SK-N-SH (cell line): ENCODE measurements around the gene SLX4IP. TPM values are rescaled to one million over a fixed set of nuclear protein-coding genes. Genes with fewer than 3 reads are reported as not detected.

ENCODE experiments used
- CTCF ChIA-PET: fragments of 300-600, 350-600 bp; formaldehyde crosslinking; extraction: SDS; loops from one replicate; lab custom pipeline; 2021; lab: Yijun Ruan, JAX
- POLR2A ChIA-PET: fragments of 350-600 bp; sonication (Branson Sonifier 250); formaldehyde crosslinking; extraction: SDS; loops from one replicate; lab custom pipeline; 2020; ENCODE audit warnings: antibody characterized with exemption, inconsistent platforms; lab: Yijun Ruan, JAX
- DNase-seq: peaks from one replicate; pipeline ENCODE4 v3.0.0; 2012
- H2AFZ ChIP-seq: fragments of 200-600 bp; sonication (generic); 2 replicates; pipeline ENCODE4 v1.8.1; 2016; ENCODE audit warnings: antibody characterized with exemption, mild to moderate bottlenecking, low read depth
- H3F3A ChIP-seq: fragments of 200-600 bp; sonication (generic); replicated peaks from 2 replicates; pipeline ENCODE3; 2016; ENCODE audit warnings: antibody characterized with exemption, mild to moderate bottlenecking; ENCODE audit not compliant: insufficient read depth
- H3K27ac ChIP-seq, 2 experiments: fragments of 200-500 bp in 1 of 2; fragments of 200-600 bp in 1 of 2; sonication (Bioruptor generic) in 1 of 2; sonication (generic), shearing (Covaris generic) in 1 of 2; 2 replicates each; pipeline versions ENCODE4 v1.5.1 to v1.6.1; 2014 to 2016; ENCODE audit warnings: low read depth in 2 of 2, inconsistent platforms in 1 of 2, low read length in 1 of 2, mild to moderate bottlenecking in 1 of 2, mixed read lengths in 1 of 2
- H3K27me3 ChIP-seq: fragments of 200-600 bp; sonication (generic), shearing (Covaris generic); 2 replicates; pipeline ENCODE4 v1.6.1; 2016; ENCODE audit warnings: mixed run types; ENCODE audit not compliant: insufficient read depth
- H3K36me3 ChIP-seq, 2 experiments: fragments of 200-500 bp in 1 of 2; fragments of 200-600 bp in 1 of 2; sonication (Bioruptor generic) in 1 of 2; sonication (generic) in 1 of 2; replicated peaks in 1 of 2; 2 replicates each; pipeline versions ENCODE3 to v1.5.1; 2014 to 2016; ENCODE audit warnings: low read length in 1 of 2, mild to moderate bottlenecking in 1 of 2; ENCODE audit not compliant: insufficient read depth in 2 of 2, control insufficient read depth in 1 of 2
- H3K4me1 ChIP-seq, 2 experiments: fragments of 200-500 bp in 1 of 2; fragments of 200-600 bp in 1 of 2; sonication (Bioruptor generic) in 1 of 2; sonication (generic), shearing (Covaris generic) in 1 of 2; 2 replicates each; pipeline versions ENCODE4 v1.5.1 to v1.6.1; 2014 to 2016; ENCODE audit warnings: low read depth in 1 of 2, low read length in 1 of 2, mixed run types in 1 of 2; ENCODE audit not compliant: insufficient read depth in 2 of 2, control insufficient read depth in 1 of 2
- H3K4me2 ChIP-seq: fragments of 200-600 bp; sonication (generic), shearing (Covaris generic); 2 replicates; pipeline ENCODE4 v1.6.1; 2017; ENCODE audit warnings: mixed run types
- H3K4me3 ChIP-seq, 2 experiments: fragments of 200-500 bp in 1 of 2; fragments of 200-600 bp in 1 of 2; sonication (Bioruptor generic) in 1 of 2; sonication (generic), shearing (Covaris generic) in 1 of 2; 2 replicates each; pipeline versions ENCODE4 v1.5.1 to v1.8.1; 2014 to 2016; ENCODE audit warnings: low read depth in 2 of 2, inconsistent platforms in 1 of 2, low read length in 1 of 2, mild to moderate bottlenecking in 1 of 2, mixed read lengths in 1 of 2, moderate library complexity in 1 of 2
- H3K79me2 ChIP-seq: fragments of 200-600 bp; sonication (generic); 2 replicates; pipeline ENCODE4 v1.8.1; 2017; ENCODE audit warnings: mild to moderate bottlenecking; ENCODE audit not compliant: insufficient read depth
- H3K9ac ChIP-seq: fragments of 200-600 bp; sonication (generic); 2 replicates; pipeline ENCODE4 v1.6.1; 2017; ENCODE audit warnings: mixed run types
- H3K9me2 ChIP-seq: fragments of 200-600 bp; sonication (generic); 2 replicates; pipeline ENCODE4 v1.6.1; 2017; ENCODE audit warnings: mixed run types
- H3K9me3 ChIP-seq: fragments of 200-600 bp; sonication (generic); 2 replicates; pipeline ENCODE4 v1.6.1; 2017; ENCODE audit warnings: mixed run types, mild to moderate bottlenecking, moderate library complexity
- H4K20me1 ChIP-seq: fragments of 200-600 bp; sonication (generic); 2 replicates; pipeline ENCODE4 v1.6.1; 2017; ENCODE audit warnings: mild to moderate bottlenecking, mixed run types; ENCODE audit not compliant: insufficient read depth
- CHD2 ChIP-seq: fragments of 150-350 bp; IDR thresholded peaks from 2 replicates; pipeline ENCODE4 v1.6.1; 2018; ENCODE audit warnings: low read length; ENCODE audit not compliant: partially characterized antibody
- CTCF ChIP-seq: fragments of 200-600 bp; sonication (generic); IDR thresholded peaks from 2 replicates; pipeline ENCODE4 v1.6.1; 2017; ENCODE audit warnings: antibody characterized with exemption, mild to moderate bottlenecking, moderate library complexity
- EP300 ChIP-seq, 2 experiments: IDR thresholded peaks; 2 replicates each; pipeline versions ENCODE4 v1.4.0 to v1.6.1; 2012; ENCODE audit warnings: borderline replicate concordance in 1 of 2, low read depth in 1 of 2, low read length in 1 of 2
- FOSL2 ChIP-seq: IDR thresholded peaks from 2 replicates; pipeline ENCODE4 v1.4.0; 2012; ENCODE audit warnings: low read depth, mild to moderate bottlenecking, moderate library complexity, borderline replicate concordance
- JUND ChIP-seq: IDR thresholded peaks from 2 replicates; pipeline ENCODE4 v1.4.0; 2012
- MAX ChIP-seq: IDR thresholded peaks from 2 replicates; pipeline ENCODE4 v1.4.0; 2012; ENCODE audit warnings: low read depth
- NFIC ChIP-seq: IDR thresholded peaks from 2 replicates; pipeline ENCODE4 v1.4.0; 2012; ENCODE audit warnings: borderline replicate concordance
- NRF1 ChIP-seq: IDR thresholded peaks from 2 replicates; pipeline ENCODE4 v1.6.1; 2012; ENCODE audit warnings: low read depth, mild to moderate bottlenecking, low read length
- POLR2AphosphoS5 ChIP-seq: IDR thresholded peaks from 2 replicates; pipeline ENCODE4 v1.6.1; 2012; ENCODE audit warnings: low read depth, low read length
- RFX5 ChIP-seq: IDR thresholded peaks from 2 replicates; pipeline ENCODE4 v1.6.1; 2012; ENCODE audit warnings: mild to moderate bottlenecking, improper control_type of control experiment, low read length
- RXRA ChIP-seq: IDR thresholded peaks from 2 replicates; pipeline ENCODE4 v1.4.0; 2012; ENCODE audit warnings: low read depth, mild to moderate bottlenecking, borderline replicate concordance
- SMC3 ChIP-seq: IDR thresholded peaks from 2 replicates; pipeline ENCODE4 v1.6.1; 2012; ENCODE audit warnings: low read depth, low read length, improper control_type of control experiment
- TAF1 ChIP-seq: IDR thresholded peaks from 2 replicates; pipeline ENCODE4 v1.6.1; 2012; ENCODE audit warnings: low read depth, mild to moderate bottlenecking, low read length, moderate library complexity, borderline replicate concordance
- TEAD4 ChIP-seq: IDR thresholded peaks from 2 replicates; pipeline ENCODE4 v1.4.0; 2012; ENCODE audit warnings: mild to moderate bottlenecking, borderline replicate concordance; ENCODE audit not compliant: insufficient read depth
- USF1 ChIP-seq: IDR thresholded peaks from 2 replicates; pipeline ENCODE4 v1.4.0; 2012; ENCODE audit warnings: low read depth, borderline replicate concordance
- USF2 ChIP-seq: fragments of 150-350 bp; IDR thresholded peaks from 2 replicates; pipeline ENCODE4 v1.6.1; 2017; ENCODE audit warnings: antibody characterized with exemption, low read length, low read depth, borderline replicate concordance
- ZBTB33 ChIP-seq: IDR thresholded peaks from 2 replicates; pipeline ENCODE4 v1.4.0; 2012; ENCODE audit warnings: low read depth, borderline replicate concordance
- WGBS: methylation state at CpG from one replicate; pipeline ENCODE4 v1.1.6; 2017; ENCODE audit warnings: low lambda C conversion rate; 5-methylcytosine and 5-hydroxymethylcytosine counted together
- polyA plus RNA-seq, 3 experiments: library from polyadenylated mRNA; depleted of rRNA; stranded (reverse); fragments of >200 nt; gene quantifications; 2 replicates each; pipeline ENCODE4 v1.2.3, GENCODE V29; 2012

The SLX4IP gene
- polyA plus RNA-seq, 1 of the 3 experiments (the other 2 are of a cell fraction) = 1.3 TPM

- TF ChIP-seq SMC3 (no peak), EP300 (IDR thresholded peaks at IDR 0.05; ENCODE audit: borderline replicate concordance in 1 of 2, low read depth in 1 of 2, low read length in 1 of 2) (no peak), ZBTB33 (no peak)
Measured at GRCh38 chr20:10636326-10636818, 201.3 kb downstream of the SLX4IP start (continued).

- no peak for TF ChIP-seq FOSL2
- TF ChIP-seq POLR2AphosphoS5 = no peak
- TF ChIP-seq USF2 = no peak
- TF ChIP-seq CHD2 = no peak
- TF ChIP-seq JUND = no peak
- no peak for TF ChIP-seq MAX
- no peak for TF ChIP-seq RFX5
- TF ChIP-seq CTCF = no peak
- no peak for TF ChIP-seq TAF1
- no peak for TF ChIP-seq SMC3
- TF ChIP-seq USF1 = no peak
- TF ChIP-seq NRF1 = no peak
- TF ChIP-seq TEAD4 = no peak
- TF ChIP-seq NFIC = no peak
- no peak for TF ChIP-seq ZBTB33
- no peak for TF ChIP-seq RXRA
- H3K4me2 ChIP-seq = no peak overlapping the region
Measured at GRCh38 chr20:10637031-10637559, 202.0 kb downstream of the SLX4IP start.

More at GRCh38 chr20:10637031-10637559, 202.0 kb downstream of the SLX4IP start:
- Histone ChIP-seq H3K79me2 (peaks cover 13% of the 10 kb centered on the region), H3F3A (peaks cover 36% of the 10 kb centered on the region), H3K4me1 (peaks cover 20 to 28% of the 10 kb centered on the region in 2 experiments), H3K36me3 (peaks cover 38 to 42% of the 10 kb centered on the region in 2 experiments), H3K4me3 (no peak overlapping the region), H3K27me3 (no peaks in the 10 kb centered on the region), H3K27ac (peak overlapping the region in 1 of 2 experiments; percentile 70; a peak in 1 of 4 replicates), H2AFZ (no peak overlapping the region), H3K9ac (no peak overlapping the region), H3K9me3 (no peaks in the 10 kb centered on the region), H3K9me2 (no peaks in the 10 kb centered on the region), H4K20me1 (no peaks in the 10 kb centered on the region; the same call in 1 of the 2 replicates)
- DNase-seq = no peak
- POLR2A ChIA-PET = no interaction called here
- 93% methylated on average over 10 of the region's 10 CpGs for WGBS
- CTCF ChIA-PET = interaction anchor here (0.6 to 1.5 kb wide), 3 partner anchors 9 to 1961 kb away, joined by 3 to 7 read pairs (median 3); no protein-coding TSS in a partner anchor
